Activated CD4-positive, alpha-beta memory T cell treated with anti-CD3 and anti-CD28 coated beads, Interleukin-2, amount 10 ng/mL, durations not matched to agents 7 days and 5 days (primary cell): ENCODE measurements around the gene VPREB3. TPM values are rescaled to one million over a fixed set of nuclear protein-coding genes. Genes with fewer than 3 reads are reported as not detected.
"Not testable (repeated sequence)": the region's sequence is repeated elsewhere in the genome, so short reads cannot be mapped to it uniquely, and the experiment has no call there.

Experiments used
- CTCF ChIA-PET: fragments of 350-600 bp; sonication (Branson Sonifier 250); formaldehyde crosslinking; loops from one replicate; lab custom pipeline; 2021; ENCODE audit warnings: antibody characterized with exemption, inconsistent platforms; lab: Charles Lee
- POLR2A ChIA-PET: fragments of 350-600 bp; sonication (Branson Sonifier 250); formaldehyde crosslinking; loops from one replicate; lab custom pipeline; 2021; ENCODE audit warnings: antibody characterized with exemption; lab: Charles Lee
- DNase-seq: peaks from one replicate; pipeline ENCODE4 v3.0.0-alpha.2; 2020
- H3K27ac Mint-ChIP-seq: one replicate; pipeline ENCODE4 v1.8.0; 2021; ENCODE audit warnings: mild to moderate bottlenecking, mixed read lengths
- H3K27me3 Mint-ChIP-seq: one replicate; pipeline ENCODE4 v1.8.0; 2021; ENCODE audit warnings: mixed read lengths
- H3K36me3 Mint-ChIP-seq: one replicate; pipeline ENCODE4 v1.8.0; 2021; ENCODE audit warnings: low read depth, mixed read lengths
- H3K4me1 Mint-ChIP-seq: one replicate; pipeline ENCODE4 v1.8.0; 2021; ENCODE audit warnings: mixed read lengths
- H3K4me3 Mint-ChIP-seq: one replicate; pipeline ENCODE4 v1.8.0; 2021; ENCODE audit warnings: mild to moderate bottlenecking, mixed read lengths
- H3K9me3 Mint-ChIP-seq: one replicate; pipeline ENCODE4 v1.8.0; 2021; ENCODE audit warnings: mixed read lengths
- total RNA-seq, 2 experiments: library from RNA; stranded (reverse); gene quantifications; one replicate each; pipeline ENCODE4 v1.2.3, GENCODE V29; 2021

Gene VPREB3
- total RNA-seq, 2 experiments from 2014 or later = not detected

GRCh38 chr22:23737696-23738095 is 16.5 kb downstream of the VPREB3 start:
- CTCF ChIA-PET = no interaction called here
- DNase-seq = no peak

GRCh38 chr22:23728108-23728507 is 26.1 kb downstream of the VPREB3 start:
- H3K4me1 Mint-ChIP-seq, CTCF ChIA-PET, DNase-seq: not testable (repeated sequence)

More at GRCh38 chr22:23737696-23738095, 16.5 kb downstream of the VPREB3 start:
- Mint-ChIP-seq H3K27ac (no peak overlapping the region), H3K4me1 (no peaks in the 10 kb centered on the region), H3K4me3 (no peak overlapping the region), H3K36me3 (no peaks in the 10 kb centered on the region), H3K27me3 (peaks cover 3% of the 10 kb centered on the region), H3K9me3 (no peaks in the 10 kb centered on the region)
- POLR2A ChIA-PET = no interaction called here

DNA sequence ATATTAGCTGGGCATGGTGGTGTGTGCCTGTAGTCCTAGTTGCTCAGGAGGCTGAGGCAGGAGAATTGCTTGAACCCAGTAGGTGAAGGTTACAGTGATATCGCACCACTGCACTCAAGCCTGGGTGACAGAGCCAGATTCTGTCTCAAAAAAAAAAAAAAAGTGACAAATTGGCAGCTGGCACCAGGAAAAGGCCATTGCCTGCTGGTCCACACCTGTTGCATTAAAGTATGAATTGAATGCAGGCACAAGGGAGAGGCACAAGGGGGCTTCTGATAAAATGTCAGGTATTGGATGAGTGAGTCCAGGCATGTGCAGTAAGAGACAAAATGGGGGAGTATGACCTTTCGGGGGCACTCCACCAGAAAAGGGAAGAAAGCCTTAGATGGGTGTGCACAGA is 31.5 kb downstream of the VPREB3 start:
- peaks cover 7% of the 10 kb centered on the region for H3K27me3 Mint-ChIP-seq
- H3K4me1 Mint-ChIP-seq = no peaks in the 10 kb centered on the region
- no peaks in the 10 kb centered on the region for H3K36me3 Mint-ChIP-seq
- no peaks in the 10 kb centered on the region for H3K9me3 Mint-ChIP-seq
- CTCF ChIA-PET = interaction anchor here (1.3 kb wide), 1 partner anchor 14 kb away, joined by 4 read pairs; no protein-coding TSS in a partner anchor
- DNase-seq = no peak
- no peak overlapping the region for H3K27ac Mint-ChIP-seq
- POLR2A ChIA-PET = interaction anchor here (0.6 kb wide), 1 partner anchor 394 kb away, joined by 3 read pairs; no protein-coding TSS in a partner anchor
- no peak overlapping the region for H3K4me3 Mint-ChIP-seq

More at GRCh38 chr22:23728108-23728507, 26.1 kb downstream of the VPREB3 start:
- H3K36me3 Mint-ChIP-seq, POLR2A ChIA-PET, H3K4me3 Mint-ChIP-seq, H3K27ac Mint-ChIP-seq, H3K9me3 Mint-ChIP-seq: not testable (repeated sequence)
- peaks cover 13% of the 10 kb centered on the region for H3K27me3 Mint-ChIP-seq

DNA sequence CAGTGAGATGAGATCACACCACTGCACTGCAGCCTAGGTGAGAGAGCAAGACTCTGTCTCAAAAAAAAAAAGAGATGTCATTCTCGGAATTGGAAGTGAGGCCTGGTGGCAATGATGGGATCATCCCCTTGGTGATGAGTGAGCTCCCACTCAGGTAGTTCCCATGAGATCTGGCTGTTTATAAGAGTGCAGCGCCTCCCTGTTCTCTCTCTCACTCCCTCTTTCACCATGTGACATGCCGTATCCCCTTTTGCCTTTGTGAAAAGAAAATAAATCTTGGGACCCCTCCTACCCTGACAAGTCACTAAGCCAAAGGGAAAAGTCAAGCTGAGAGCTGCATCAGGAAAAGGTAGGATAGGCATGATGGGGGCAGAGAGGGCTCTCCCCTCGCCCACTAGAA is 32.1 kb downstream of the VPREB3 start:
- Mint-ChIP-seq H3K4me3 (no peak overlapping the region), H3K9me3 (no peaks in the 10 kb centered on the region), H3K27ac (no peak overlapping the region), H3K27me3 (peaks cover 7% of the 10 kb centered on the region), H3K36me3 (no peaks in the 10 kb centered on the region), H3K4me1 (peaks cover 5% of the 10 kb centered on the region)
- ChIA-PET POLR2A (interaction anchor here (0.6 kb wide), 1 partner anchor 395 kb away, joined by 3 read pairs; no protein-coding TSS in a partner anchor), CTCF (interaction anchor here (0.7 to 1.3 kb wide), 2 partner anchors 14 to 135 kb away, joined by 3 to 4 read pairs; partner anchors contain the start of gene SLC2A11)
- no peak for DNase-seq

DNA sequence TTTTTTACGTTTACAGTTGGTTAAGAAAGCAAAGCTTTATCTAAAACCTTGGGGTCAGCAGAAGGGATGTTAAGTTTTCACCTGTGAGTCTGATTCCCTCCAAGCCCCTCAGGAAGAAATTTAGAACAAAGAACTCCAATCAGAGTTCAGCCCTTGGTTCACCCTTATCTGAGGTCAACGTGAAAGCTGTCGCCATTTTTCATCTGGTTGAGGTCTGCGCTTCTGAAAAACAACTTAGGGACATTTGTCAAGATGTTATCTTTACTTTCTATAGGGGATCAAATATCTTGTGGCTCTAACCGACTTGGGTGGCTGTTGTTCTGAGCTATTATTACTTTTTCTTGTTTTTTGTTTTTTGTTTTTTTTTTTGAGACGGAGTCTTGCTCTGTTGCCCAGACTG is 33.4 kb downstream of the VPREB3 start:
- Mint-ChIP-seq H3K36me3 (no peaks in the 10 kb centered on the region), H3K9me3 (no peaks in the 10 kb centered on the region), H3K27ac (no peak overlapping the region), H3K27me3 (peaks cover 2% of the 10 kb centered on the region), H3K4me3 (no peak overlapping the region), H3K4me1 (peaks cover 8% of the 10 kb centered on the region)
- ChIA-PET POLR2A (interaction anchor here (1.1 kb wide), 2 partner anchors 25 to 136 kb away, joined by 3 read pairs; partner anchors contain the start of gene SLC2A11), CTCF (interaction anchor here (1.4 kb wide), 1 partner anchor 129 kb away, joined by 3 read pairs; no protein-coding TSS in a partner anchor)
- DNase-seq = no peak

DNA sequence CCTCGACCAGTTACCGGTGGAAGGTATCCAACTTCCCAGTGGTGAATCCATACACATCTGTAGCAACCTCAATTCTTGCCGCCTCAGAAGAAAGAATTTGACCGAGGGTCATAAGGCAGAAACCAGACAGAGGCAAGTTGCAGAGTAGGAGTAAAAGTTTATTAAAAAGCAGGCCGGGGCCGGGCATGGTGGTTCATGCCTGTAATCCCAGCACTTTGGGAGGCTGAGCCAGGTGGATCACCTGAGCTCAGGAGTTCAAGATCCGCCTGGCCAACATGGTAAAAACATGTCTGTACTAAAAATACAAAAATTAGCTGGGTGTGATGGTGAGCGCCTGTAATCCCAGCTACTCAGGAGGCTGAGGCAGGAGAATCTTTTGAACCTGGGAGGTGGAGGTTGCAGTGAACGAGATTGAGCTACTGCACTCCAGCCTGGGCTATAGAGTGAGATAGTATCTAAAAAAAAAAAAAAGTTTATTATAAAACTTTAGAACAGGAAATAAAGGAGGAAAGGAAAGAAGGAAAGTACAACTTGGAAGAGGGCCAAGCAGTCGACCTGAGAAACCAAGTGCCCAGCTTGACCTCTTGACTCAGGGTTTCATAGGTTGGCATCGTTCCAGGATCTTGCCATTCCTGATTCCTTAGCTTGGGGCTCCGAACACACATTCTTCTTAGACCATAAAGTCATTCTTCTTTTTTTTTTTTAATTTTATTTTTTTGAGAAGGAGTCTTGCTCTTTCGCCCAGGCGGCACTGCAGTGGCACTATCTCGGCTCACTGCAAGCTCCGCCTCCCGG is 35.7 kb downstream of the VPREB3 start:
- Mint-ChIP-seq H3K4me1 (peaks cover 19% of the 10 kb centered on the region), H3K9me3 (no peaks in the 10 kb centered on the region), H3K36me3 (peaks cover 10% of the 10 kb centered on the region), H3K27me3 (no peaks in the 10 kb centered on the region), H3K4me3 (no peak overlapping the region), H3K27ac (no peak overlapping the region)
- no peak for DNase-seq
- ChIA-PET POLR2A (no interaction called here), CTCF (interaction anchor here (0.7 to 1.0 kb wide), 3 partner anchors 48 to 649 kb away, joined by 4 to 6 read pairs (median 4); no protein-coding TSS in a partner anchor)

GRCh38 chr22:23716811-23717801 is 37.1 kb downstream of the VPREB3 start:
- H3K27ac Mint-ChIP-seq = peak overlapping the region; percentile 72
- ChIA-PET POLR2A (interaction anchor here (0.8 to 2.3 kb wide), 10 partner anchors 9 to 177 kb away, joined by 3 to 38 read pairs (median 3); no protein-coding TSS in a partner anchor), CTCF (interaction anchor here (0.6 to 1.3 kb wide), 5 partner anchors 14 to 173 kb away, joined by 3 to 7 read pairs (median 4); no protein-coding TSS in a partner anchor)
- peak overlapping the region; percentile 77 for H3K4me3 Mint-ChIP-seq
- DNase-seq = peak; percentile 84
- peaks cover 17% of the 10 kb centered on the region for H3K36me3 Mint-ChIP-seq
- H3K9me3 Mint-ChIP-seq = no peaks in the 10 kb centered on the region
- H3K27me3 Mint-ChIP-seq = no peaks in the 10 kb centered on the region
- peaks cover 19% of the 10 kb centered on the region for H3K4me1 Mint-ChIP-seq

- H3K36me3 Mint-ChIP-seq = peaks cover 23% of the 10 kb centered on the region
- no peaks in the 10 kb centered on the region for H3K27me3 Mint-ChIP-seq
- peak overlapping the region; percentile 77 for H3K4me3 Mint-ChIP-seq
- CTCF ChIA-PET = interaction anchor here (1.3 kb wide), 1 partner anchor 20 kb away, joined by 3 read pairs; no protein-coding TSS in a partner anchor
- no peaks in the 10 kb centered on the region for H3K9me3 Mint-ChIP-seq
- POLR2A ChIA-PET = interaction anchor here (1.0 to 2.3 kb wide), 7 partner anchors 10 to 178 kb away, joined by 3 to 38 read pairs (median 4); no protein-coding TSS in a partner anchor
- peaks cover 21% of the 10 kb centered on the region for H3K4me1 Mint-ChIP-seq
- peak overlapping the region; percentile 16 for H3K27ac Mint-ChIP-seq
- no peak for DNase-seq
Observed at GRCh38 chr22:23715806-23716375, 38.3 kb downstream of the VPREB3 start.

DNA sequence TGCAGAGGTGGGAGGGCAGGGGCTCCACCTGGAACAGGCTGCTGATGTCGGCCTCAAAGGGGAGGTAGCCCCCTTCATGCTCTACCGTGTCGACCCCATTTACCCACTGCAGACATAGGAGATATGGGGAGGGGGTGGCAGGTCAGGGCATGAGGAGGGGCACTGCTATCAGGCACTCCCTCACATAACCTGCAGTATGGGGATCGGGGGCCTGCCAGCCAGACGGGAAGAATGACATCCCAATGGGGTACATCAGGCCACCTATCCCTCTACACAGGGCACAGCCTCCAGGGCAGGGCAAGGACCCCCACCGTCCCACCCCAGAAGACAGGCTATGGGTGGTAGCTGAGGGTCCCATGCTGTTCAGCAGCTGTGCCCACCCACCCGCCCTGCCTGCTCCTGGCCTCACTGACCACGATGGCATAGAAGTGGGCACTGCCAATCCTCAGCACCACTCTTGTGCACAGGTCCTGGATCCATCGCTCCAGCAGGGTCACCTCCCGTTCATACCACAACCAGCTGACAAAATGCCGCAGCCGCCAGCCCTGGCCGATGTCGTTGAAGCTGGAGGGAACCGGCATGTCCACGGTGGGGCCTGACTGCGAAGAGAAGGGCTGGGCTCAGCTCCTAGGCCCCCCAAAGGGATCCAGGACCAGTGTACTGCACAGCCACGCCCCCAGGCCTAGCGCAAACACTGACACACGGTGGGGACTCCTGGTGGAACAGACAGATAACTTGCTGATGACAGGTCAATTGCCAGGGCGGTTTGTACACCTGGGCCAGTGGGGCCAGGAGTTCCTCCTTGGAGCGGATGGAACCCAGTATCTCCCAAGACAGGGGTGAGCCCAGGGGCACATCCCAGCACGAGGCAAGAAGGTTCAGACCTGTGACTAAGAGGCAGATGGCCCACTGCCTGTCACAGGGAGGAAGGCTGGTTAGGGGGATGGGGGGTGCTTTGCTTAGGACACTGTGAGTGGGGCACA is 39.3 kb downstream of the VPREB3 start:
- Mint-ChIP-seq H3K27ac (peak overlapping the region; percentile 16), H3K36me3 (peaks cover 33% of the 10 kb centered on the region), H3K4me1 (peaks cover 26% of the 10 kb centered on the region), H3K27me3 (no peaks in the 10 kb centered on the region), H3K9me3 (no peaks in the 10 kb centered on the region), H3K4me3 (peak overlapping the region; percentile 50)
- no peak for DNase-seq
- POLR2A ChIA-PET = interaction anchor here (1.0 kb wide), 1 partner anchor 20 kb away, joined by 3 read pairs; no protein-coding TSS in a partner anchor
- CTCF ChIA-PET = no interaction called here

GRCh38 chr22:23713696-23714595 is 40.3 kb downstream of the VPREB3 start:
- H3K27ac Mint-ChIP-seq = no peak overlapping the region
- POLR2A ChIA-PET = interaction anchor here (4.6 kb wide), 1 partner anchor 17 kb away, joined by 20 read pairs; no protein-coding TSS in a partner anchor
- H3K4me1 Mint-ChIP-seq = peaks cover 36% of the 10 kb centered on the region
- H3K9me3 Mint-ChIP-seq = no peaks in the 10 kb centered on the region
- no peak for DNase-seq
- peaks cover 43% of the 10 kb centered on the region for H3K36me3 Mint-ChIP-seq
- CTCF ChIA-PET = no interaction called here
- no peaks in the 10 kb centered on the region for H3K27me3 Mint-ChIP-seq
- no peak overlapping the region for H3K4me3 Mint-ChIP-seq
